HepG2 (cell line): ENCODE results near the gene TPRN. TPM values are rescaled to one million over a fixed set of nuclear protein-coding genes. Genes with fewer than 3 reads are reported as not detected.

ENCODE experiments used
- CENPX ChIP-seq: sonication (generic); formaldehyde crosslinking; IDR thresholded peaks from 2 replicates; pipeline ENCODE4 v1.9.0; 2021; ENCODE audit warnings: mild to moderate bottlenecking, missing genetic modification reagents, moderate library complexity
- CERS6 ChIP-seq: sonication (generic); formaldehyde crosslinking; IDR thresholded peaks from 2 replicates; pipeline ENCODE4 v1.5.0; 2020; ENCODE audit warnings: missing genetic modification reagents
- EP300 ChIP-seq, 3 experiments: sonication (generic) in 1 of 3; formaldehyde crosslinking in 1 of 3; IDR thresholded peaks; 2 replicates each; pipeline versions ENCODE4 v1.5.1 to v1.6.1; 2011 to 2020; ENCODE audit warnings: low read depth in 2 of 3, low read length in 2 of 3, borderline replicate concordance in 1 of 3, improper control_type of control experiment in 1 of 3, mild to moderate bottlenecking in 1 of 3, missing genetic modification reagents in 1 of 3, moderate library complexity in 1 of 3
- HMG20A ChIP-seq: IDR thresholded peaks from 2 replicates; pipeline ENCODE4 v1.6.1; 2016; ENCODE audit warnings: borderline replicate concordance
- MAZ ChIP-seq, 2 experiments: sonication (generic) in 1 of 2; formaldehyde crosslinking in 1 of 2; IDR thresholded peaks; 2 replicates each; pipeline versions ENCODE4 v1.5.0 to v1.6.1; 2012 to 2020; ENCODE audit warnings: low read depth in 2 of 2, mild to moderate bottlenecking in 2 of 2, borderline replicate concordance in 1 of 2, improper control_type of control experiment in 1 of 2, low read length in 1 of 2, missing genetic modification reagents in 1 of 2, moderate library complexity in 1 of 2
- MXD4 ChIP-seq: IDR thresholded peaks from 2 replicates; pipeline ENCODE4 v1.6.1; 2016; ENCODE audit warnings: mild to moderate bottlenecking, missing biosample characterization, missing genetic modification reagents
- NFKB2 ChIP-seq: sonication (generic); formaldehyde crosslinking; IDR thresholded peaks from 2 replicates; pipeline ENCODE4 v1.4.0; 2020; ENCODE audit warnings: missing genetic modification reagents, borderline replicate concordance
- PCBP1 ChIP-seq: fragments of 200-400 bp; formaldehyde crosslinking; IDR thresholded peaks from 2 replicates; pipeline ENCODE4 v1.6.1; 2017; ENCODE audit warnings: mild to moderate bottlenecking, low read depth, low read length, borderline replicate concordance
- RELA ChIP-seq: sonication (generic); formaldehyde crosslinking; IDR thresholded peaks from 2 replicates; pipeline ENCODE4 v1.4.0; 2020; ENCODE audit warnings: missing genetic modification reagents
- RORA ChIP-seq: sonication (generic); formaldehyde crosslinking; IDR thresholded peaks from 2 replicates; pipeline ENCODE4 v1.5.0; 2020; ENCODE audit warnings: mild to moderate bottlenecking, missing genetic modification reagents, moderate library complexity
- SIN3A ChIP-seq: IDR thresholded peaks from 2 replicates; pipeline ENCODE4 v1.6.1; 2011; ENCODE audit warnings: low read depth, mild to moderate bottlenecking, control low read depth, low read length, borderline replicate concordance
- TAF15 ChIP-seq: fragments of 200-400 bp; formaldehyde crosslinking; IDR thresholded peaks from one replicate; pipeline ENCODE4 v1.6.1; 2018; ENCODE audit warnings: mild to moderate bottlenecking, low read depth, low read length; ENCODE audit not compliant: poor library complexity, severe bottlenecking
- ZBTB21 ChIP-seq: sonication (generic); formaldehyde crosslinking; IDR thresholded peaks from 2 replicates; pipeline ENCODE4 v1.4.0; 2020; ENCODE audit warnings: missing genetic modification reagents
- ZNF205 ChIP-seq: IDR thresholded peaks from 2 replicates; pipeline ENCODE4 v1.6.1; 2018; ENCODE audit warnings: missing biosample characterization, missing genetic modification reagents
- ZNF589 ChIP-seq: sonication (generic); formaldehyde crosslinking; conservative IDR thresholded peaks from 2 replicates; pipeline ENCODE4 v1.8.0; 2022; ENCODE audit warnings: mild to moderate bottlenecking, moderate library complexity, missing genetic modification reagents
- ZNF646 ChIP-seq: sonication (generic); formaldehyde crosslinking; IDR thresholded peaks from 2 replicates; pipeline ENCODE4 v1.9.0; 2021; ENCODE audit warnings: mild to moderate bottlenecking, missing genetic modification reagents
- ZNF782 ChIP-seq: sonication (generic); formaldehyde crosslinking; IDR thresholded peaks from 2 replicates; pipeline ENCODE4 v1.4.0; 2020; ENCODE audit warnings: missing genetic modification reagents, mild to moderate bottlenecking, borderline replicate concordance
- ZNF839 ChIP-seq: sonication (generic); formaldehyde crosslinking; IDR thresholded peaks from 2 replicates; pipeline ENCODE4 v1.4.0; 2020; ENCODE audit warnings: missing genetic modification reagents, mild to moderate bottlenecking, borderline replicate concordance
- ZNF883 ChIP-seq: sonication (generic); formaldehyde crosslinking; IDR thresholded peaks from 2 replicates; pipeline ENCODE4 v1.5.1; 2020; ENCODE audit warnings: mild to moderate bottlenecking, missing genetic modification reagents; ENCODE audit errors: not compliant biosample characterization
- polyA plus RNA-seq, 8 experiments: library from polyadenylated mRNA; depleted of rRNA in 3 of 8; stranded (reverse) in 7 of 8; unstranded in 1 of 8; fragments of >200 nt; fragmentation: Illumina TruSeq in 4 of 8; extraction: Trizol in 4 of 8; gene quantifications; 2 replicates each; pipeline versions ENCODE4 v1.2.1 to v1.2.3, GENCODE V29; 2011 to 2016; ENCODE audit warnings: low read depth in 4 of 8, missing spikeins in 1 of 8, mixed read lengths in 1 of 8; ENCODE audit not compliant: insufficient read depth in 1 of 8
- total RNA-seq, 5 experiments: library from RNA; depleted of rRNA; stranded (reverse); fragments of >200 nt; fragmentation: Illumina TruSeq; extraction: Trizol; gene quantifications; 2 replicates each; pipeline ENCODE4 v1.2.3, GENCODE V29; 2016; ENCODE audit warnings: low read depth in 1 of 5
- TF ChIP-seq, protein P1 (sequence below): sonication (generic); formaldehyde crosslinking; IDR thresholded peaks from 2 replicates; pipeline ENCODE4 v1.5.0; 2020; ENCODE audit warnings: mild to moderate bottlenecking, low read depth, missing genetic modification reagents, borderline replicate concordance

The TPRN gene
- total and polyA plus RNA-seq, 2 of the 13 experiments (the other 11 are each of a cell fraction or from before 2014, with no cell fraction given) = 10.1 to 19.2 TPM

DNA sequence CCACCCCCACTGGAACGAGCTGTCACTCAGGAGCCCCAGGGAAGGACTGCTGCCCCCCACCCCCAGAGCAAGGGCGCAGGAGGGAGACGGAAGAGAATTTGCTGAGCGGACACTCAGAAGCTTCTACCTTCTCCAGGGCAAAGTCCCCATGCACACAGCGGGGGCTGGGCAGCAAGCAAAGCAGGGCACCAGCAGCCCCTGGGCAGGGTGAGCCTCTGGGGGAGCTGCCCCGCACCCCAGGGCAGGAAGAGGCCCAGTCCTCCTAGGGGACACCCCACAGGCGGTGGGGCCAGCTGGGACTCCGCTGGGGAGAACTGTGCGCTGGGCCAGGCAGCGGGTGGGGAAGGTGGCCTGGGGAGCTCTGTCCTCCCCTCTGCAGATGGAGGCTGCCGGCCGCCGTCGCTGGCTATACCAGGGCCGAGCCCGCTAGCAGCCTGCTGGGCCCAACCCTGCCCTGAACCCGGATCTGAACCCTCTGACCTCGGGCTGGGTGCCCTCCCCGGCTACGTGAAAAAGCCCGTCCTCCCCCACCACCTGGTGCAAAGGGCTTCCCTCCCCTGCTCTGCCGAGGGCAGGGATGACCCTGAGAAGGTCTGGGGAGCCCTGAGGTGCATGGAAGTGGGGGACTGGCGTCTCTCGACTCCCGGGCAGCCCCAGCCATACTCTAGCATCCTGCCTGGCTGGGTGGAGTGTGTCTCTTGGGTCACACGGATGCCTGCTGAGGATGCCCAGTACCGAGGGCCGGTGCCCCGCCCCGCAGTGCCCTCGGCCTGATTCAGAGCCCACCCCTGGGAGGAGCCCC is 29.6 kb upstream of the TPRN start (continued):
- no peak for TF ChIP-seq ZNF646 (CRISPR knock-in tag)
- no peak; the same call in 1 of the 2 replicates for TF ChIP-seq HMG20A (CRISPR knock-in tag)
- peak; percentile 57 for TF ChIP-seq TAF15
- TF ChIP-seq NFKB2 = no peak
- TF ChIP-seq ZNF205 (CRISPR knock-in tag) = peak; percentile 58; the same call in 1 of the 2 replicates
- peak; percentile 72; the same call in 1 of the 2 replicates for TF ChIP-seq MXD4
- peak; percentile 92; the same call in 1 of the 2 replicates for TF ChIP-seq ZNF839 (CRISPR knock-in tag)
- TF ChIP-seq, protein P1, sequence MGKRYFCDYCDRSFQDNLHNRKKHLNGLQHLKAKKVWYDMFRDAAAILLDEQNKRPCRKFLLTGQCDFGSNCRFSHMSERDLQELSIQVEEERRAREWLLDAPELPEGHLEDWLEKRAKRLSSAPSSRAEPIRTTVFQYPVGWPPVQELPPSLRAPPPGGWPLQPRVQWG (CRISPR knock-in tag) = no peak
- TF ChIP-seq CENPX (CRISPR knock-in tag) = no peak
- TF ChIP-seq ZNF782 (CRISPR knock-in tag) = 0 out of 2 replicates have a peak, but pooled peaks have one; percentile 47
- TF ChIP-seq ZNF883 (CRISPR knock-in tag) = no peak
- 0 out of 2 replicates have a peak, but pooled peaks have one; percentile 33 for TF ChIP-seq RELA (CRISPR knock-in tag)
- peak; percentile 88; the same call in 1 of the 2 replicates for TF ChIP-seq PCBP1
- no peak for TF ChIP-seq ZBTB21 (CRISPR knock-in tag)
- 0 out of 2 replicates have a peak, but pooled peaks have one; percentile 45 for TF ChIP-seq ZNF589 (CRISPR knock-in tag)
- TF ChIP-seq EP300 (IDR thresholded peaks at IDR 0.05; ENCODE audit: low read depth in 2 of 2, low read length in 2 of 2) = no peak
- no peak; the same call in 1 of the 2 replicates for TF ChIP-seq EP300 (CRISPR knock-in tag; IDR thresholded peaks at IDR 0.05; ENCODE audit: borderline replicate concordance)
- TF ChIP-seq RORA (CRISPR knock-in tag) = no peak
- TF ChIP-seq MAZ (IDR thresholded peaks at IDR 0.05; ENCODE audit: borderline replicate concordance, low read depth, low read length) = no peak
- TF ChIP-seq MAZ (CRISPR knock-in tag; IDR thresholded peaks at IDR 0.05; ENCODE audit: low read depth) = peak; percentile 47; the same call in 1 of the 2 replicates
- 0 out of 2 replicates have a peak, but pooled peaks have one; percentile 21 for TF ChIP-seq SIN3A
- TF ChIP-seq CERS6 (CRISPR knock-in tag) = no peak
